ENCODE results near the gene NCBP2. TPM values are rescaled to one million over a fixed set of nuclear protein-coding genes. Genes with fewer than 3 reads are reported as not detected.

Gene NCBP2
- total RNA-seq, 1 experiment from 2014 or later: 120 TPM

DNA sequence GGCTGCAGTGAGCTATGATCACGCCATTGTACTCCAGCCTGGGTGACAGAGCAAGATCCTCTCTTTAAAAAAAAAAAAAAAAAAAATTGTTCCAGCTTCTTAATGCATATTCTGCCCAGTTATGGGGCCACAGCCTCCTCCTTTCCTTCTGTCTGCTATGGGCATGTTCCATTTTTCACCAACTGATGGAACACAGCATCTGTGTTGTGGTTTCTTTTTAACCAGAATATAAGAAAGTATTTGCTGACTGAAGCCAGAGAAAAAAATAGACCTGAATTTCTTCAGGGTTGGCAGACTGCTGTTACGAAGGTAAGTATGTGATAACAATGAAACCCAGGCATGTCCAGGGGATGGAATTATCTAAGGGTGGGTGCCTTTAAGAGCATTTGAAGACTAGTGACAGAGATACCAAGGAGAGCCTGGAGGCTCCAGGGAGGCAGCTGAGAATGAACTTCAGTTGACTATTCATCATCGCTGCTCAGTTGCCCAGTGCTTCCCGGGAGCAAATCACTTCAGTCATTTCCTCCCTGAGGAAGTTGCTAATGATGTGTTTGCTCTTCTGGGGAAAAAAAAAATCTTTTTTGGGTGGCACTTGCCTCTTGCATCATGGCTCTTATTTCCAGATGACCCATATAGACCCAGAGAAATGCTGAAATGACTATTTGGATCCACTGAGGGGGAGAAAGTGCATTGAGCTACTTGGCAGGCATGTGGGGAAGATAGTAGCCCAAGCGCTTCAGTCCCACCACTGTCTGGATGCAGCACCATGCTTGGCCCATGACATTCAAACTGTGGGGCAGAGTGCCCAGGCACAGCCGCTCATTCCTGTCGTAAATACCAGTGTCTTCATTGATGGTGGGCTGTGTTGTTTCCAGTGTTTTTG lies 14.5 kb downstream of the NCBP2 start:
- Histone ChIP-seq H4K8ac (replicated peaks; ENCODE audit: insufficient read length, low read depth, low read length) (no peak overlapping the region), H3K4me2 (ENCODE audit: insufficient read depth, insufficient read length, low read length) (no peak overlapping the region), H3K79me1 (ENCODE audit: insufficient read depth, low read depth, low read length, poor library complexity, severe bottlenecking) (no peaks in the 10 kb centered on the region), H4K5ac (ENCODE audit: insufficient read length, low read depth, low read length) (no peak overlapping the region), H3K4me1 (ENCODE audit: insufficient read depth, low read length) (no peaks in the 10 kb centered on the region), H3K79me2 (ENCODE audit: insufficient read depth, low read length) (no peaks in the 10 kb centered on the region), H3K14ac (ENCODE audit: insufficient read depth, low read length) (no peak overlapping the region), H3K56ac (ENCODE audit: insufficient read length, low read depth, low read length) (no peak overlapping the region), H3K27me3 (ENCODE audit: insufficient read depth, low read length) (no peaks in the 10 kb centered on the region), H4K91ac (ENCODE audit: insufficient read length, low read depth, low read length) (no peak overlapping the region), H3K4ac (ENCODE audit: low read depth, low read length) (no peak overlapping the region), H2BK20ac (ENCODE audit: low read depth, low read length, poor library complexity, severe bottlenecking) (no peak overlapping the region), H2BK5ac (ENCODE audit: insufficient read length, low read length) (no peak overlapping the region), H3K9ac (ENCODE audit: extremely low read depth, insufficient read length, low read length) (no peak overlapping the region), H2AFZ (ENCODE audit: low read length) (no peak overlapping the region), H3K9me3 (ENCODE audit: control insufficient read depth, low read depth, low read length) (no peaks in the 10 kb centered on the region), H3K18ac (ENCODE audit: insufficient read length, low read depth, low read length) (no peak overlapping the region), H3K23me2 (ENCODE audit: insufficient read length, low read depth, low read length, poor library complexity, severe bottlenecking) (no peaks in the 10 kb centered on the region), H2BK12ac (ENCODE audit: insufficient read length, low read depth, low read length) (no peak overlapping the region), H3T11ph (ENCODE audit: low read length) (no peak overlapping the region), H3K27ac (ENCODE audit: insufficient read length, low read depth, low read length) (no peak overlapping the region), H2BK120ac (ENCODE audit: low read depth, low read length, poor library complexity, severe bottlenecking) (no peak overlapping the region), H3K23ac (ENCODE audit: insufficient read length, low read depth, low read length) (no peak overlapping the region), H2AK5ac (ENCODE audit: insufficient read length, low read length) (no peak overlapping the region), H2BK15ac (ENCODE audit: low read depth, low read length) (no peak overlapping the region), H4K20me1 (ENCODE audit: control insufficient read depth, insufficient read depth, insufficient read length) (no peaks in the 10 kb centered on the region)
- no peaks in the 10 kb centered on the region for H3K9me3 Mint-ChIP-seq
- H3K4me3 Mint-ChIP-seq: no peak overlapping the region
- DNase-seq: no peak
- H3K27me3 Mint-ChIP-seq (ENCODE audit: low read depth): no peaks in the 10 kb centered on the region
- peak overlapping the region in 2 of 3 experiments; percentile 31 to 40; a peak in 1 of 7 replicates for H3K27ac Mint-ChIP-seq
- H3K36me3 Mint-ChIP-seq (ENCODE audit: insufficient read depth in 1 of 3, low read depth in 3 of 3): peaks cover 7 to 37% (median 34%) of the 10 kb centered on the region in 3 experiments; a peak in 6 of 7 replicates
- no CpG with 5 or more reads among the region's 7 CpGs for WGBS (ENCODE audit: extremely low coverage, insufficient read length, low lambda C conversion rate)
- TF ChIP-seq, protein P1, sequence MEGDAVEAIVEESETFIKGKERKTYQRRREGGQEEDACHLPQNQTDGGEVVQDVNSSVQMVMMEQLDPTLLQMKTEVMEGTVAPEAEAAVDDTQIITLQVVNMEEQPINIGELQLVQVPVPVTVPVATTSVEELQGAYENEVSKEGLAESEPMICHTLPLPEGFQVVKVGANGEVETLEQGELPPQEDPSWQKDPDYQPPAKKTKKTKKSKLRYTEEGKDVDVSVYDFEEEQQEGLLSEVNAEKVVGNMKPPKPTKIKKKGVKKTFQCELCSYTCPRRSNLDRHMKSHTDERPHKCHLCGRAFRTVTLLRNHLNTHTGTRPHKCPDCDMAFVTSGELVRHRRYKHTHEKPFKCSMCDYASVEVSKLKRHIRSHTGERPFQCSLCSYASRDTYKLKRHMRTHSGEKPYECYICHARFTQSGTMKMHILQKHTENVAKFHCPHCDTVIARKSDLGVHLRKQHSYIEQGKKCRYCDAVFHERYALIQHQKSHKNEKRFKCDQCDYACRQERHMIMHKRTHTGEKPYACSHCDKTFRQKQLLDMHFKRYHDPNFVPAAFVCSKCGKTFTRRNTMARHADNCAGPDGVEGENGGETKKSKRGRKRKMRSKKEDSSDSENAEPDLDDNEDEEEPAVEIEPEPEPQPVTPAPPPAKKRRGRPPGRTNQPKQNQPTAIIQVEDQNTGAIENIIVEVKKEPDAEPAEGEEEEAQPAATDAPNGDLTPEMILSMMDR (conservative IDR thresholded peaks at IDR 0.05): no peak
- H3K4me1 Mint-ChIP-seq: 0 out of 4 replicates have a peak, but pooled peaks cover 0 to 2% of the 10 kb centered on the region in 2 experiments
